NCI-H82 treated with DMSO at 0.1 percent for 48 hours (cell line): ENCODE results near the gene ATAD3A.
"Not testable (repeated sequence)": the region's sequence is repeated elsewhere in the genome, so short reads cannot be mapped to it uniquely, and the experiment has no call there.

Source experiments
- DNase-seq: peaks from one replicate; lab custom pipeline; 2025; ENCODE audit not compliant: unreplicated experiment; lab: John Stamatoyannopoulos, UW

ATAD3A gene

GRCh38 chr1:1511533-1512285, at the start of gene ATAD3A:
Gene ATAD3A, plus strand, starts transcription at chr1:1512162. Its CDS starts 107 bp downstream, at chr1:1512269.
- DNase-seq: peak; percentile 84

GRCh38 chr1:1462318-1462966, 49.5 kb upstream of the ATAD3A start:
- DNase-seq: no peak

GRCh38 chr1:1463312-1463711, 48.6 kb upstream of the ATAD3A start:
- DNase-seq: no peak

GRCh38 chr1:1468196-1468985, 43.6 kb upstream of the ATAD3A start:
- not testable (repeated sequence) for DNase-seq

GRCh38 chr1:1470626-1471388, 41.2 kb upstream of the ATAD3A start:
- peak; percentile 52 for DNase-seq

- DNase-seq: peak; percentile 76
Measured at GRCh38 chr1:1471389-1472052, 40.4 kb upstream of the ATAD3A start, which contains the start of gene ATAD3B. Gene ATAD3B, plus strand, starts transcription at chr1:1471765. Its CDS starts 120 bp downstream, at chr1:1471885.

- DNase-seq: not testable (repeated sequence)
Measured at GRCh38 chr1:1472053-1472876, 39.7 kb upstream of the ATAD3A start.

GRCh38 chr1:1476011-1476410, 36.0 kb upstream of the ATAD3A start:
- not testable (repeated sequence) for DNase-seq

- DNase-seq: no peak
Measured at GRCh38 chr1:1477206-1477605, 34.8 kb upstream of the ATAD3A start.

- DNase-seq: no peak
Measured at GRCh38 chr1:1479547-1480487, 32.1 kb upstream of the ATAD3A start.

GRCh38 chr1:1480488-1480867, 31.5 kb upstream of the ATAD3A start:
- not testable (repeated sequence) for DNase-seq

GRCh38 chr1:1481811-1482210, 30.2 kb upstream of the ATAD3A start:
- DNase-seq: not testable (repeated sequence)

GRCh38 chr1:1482856-1483255, 29.1 kb upstream of the ATAD3A start:
- DNase-seq: no peak

GRCh38 chr1:1483714-1484113, 28.2 kb upstream of the ATAD3A start:
- DNase-seq: no peak

- DNase-seq: not testable (repeated sequence)
Measured at GRCh38 chr1:1484976-1485750, 26.8 kb upstream of the ATAD3A start.

- not testable (repeated sequence) for DNase-seq
Measured at GRCh38 chr1:1485755-1486317, 26.1 kb upstream of the ATAD3A start.

- no peak for DNase-seq
Measured at GRCh38 chr1:1487701-1488100, 24.3 kb upstream of the ATAD3A start.
